22Rv1 (cell line): ENCODE data around the gene DGKG.

Source experiments
- ZFX ChIP-seq: fragments of 450-650 bp; IDR thresholded peaks from 2 replicates; pipeline ENCODE4 v1.6.1; 2017; ENCODE audit warnings: antibody characterized with exemption, borderline replicate concordance
- TF ChIP-seq, protein P1 (sequence below): fragments of 450-650 bp; IDR thresholded peaks from 2 replicates; pipeline ENCODE4 v1.5.1; 2017; ENCODE audit warnings: mild to moderate bottlenecking

DNA sequence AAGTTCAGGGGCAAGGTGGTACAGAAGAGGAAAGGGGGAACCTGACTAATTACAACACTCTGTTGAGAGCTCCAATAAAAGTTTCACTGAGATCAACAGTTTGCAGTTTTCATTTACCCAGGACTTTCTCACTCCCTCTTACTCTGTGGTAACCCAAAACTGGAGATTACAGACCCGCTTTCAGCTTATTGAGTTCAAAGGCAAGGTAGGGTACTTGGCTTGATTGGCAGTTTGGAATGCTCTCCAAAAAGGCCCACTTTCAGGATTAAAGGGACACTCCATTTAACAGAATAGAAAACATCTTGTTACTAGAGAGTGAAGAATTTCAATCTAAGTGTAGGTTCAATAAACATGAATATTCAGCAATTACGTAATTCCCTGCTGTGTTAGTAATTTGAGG lies 135.6 kb downstream of the DGKG start:
- TF ChIP-seq, protein P1, sequence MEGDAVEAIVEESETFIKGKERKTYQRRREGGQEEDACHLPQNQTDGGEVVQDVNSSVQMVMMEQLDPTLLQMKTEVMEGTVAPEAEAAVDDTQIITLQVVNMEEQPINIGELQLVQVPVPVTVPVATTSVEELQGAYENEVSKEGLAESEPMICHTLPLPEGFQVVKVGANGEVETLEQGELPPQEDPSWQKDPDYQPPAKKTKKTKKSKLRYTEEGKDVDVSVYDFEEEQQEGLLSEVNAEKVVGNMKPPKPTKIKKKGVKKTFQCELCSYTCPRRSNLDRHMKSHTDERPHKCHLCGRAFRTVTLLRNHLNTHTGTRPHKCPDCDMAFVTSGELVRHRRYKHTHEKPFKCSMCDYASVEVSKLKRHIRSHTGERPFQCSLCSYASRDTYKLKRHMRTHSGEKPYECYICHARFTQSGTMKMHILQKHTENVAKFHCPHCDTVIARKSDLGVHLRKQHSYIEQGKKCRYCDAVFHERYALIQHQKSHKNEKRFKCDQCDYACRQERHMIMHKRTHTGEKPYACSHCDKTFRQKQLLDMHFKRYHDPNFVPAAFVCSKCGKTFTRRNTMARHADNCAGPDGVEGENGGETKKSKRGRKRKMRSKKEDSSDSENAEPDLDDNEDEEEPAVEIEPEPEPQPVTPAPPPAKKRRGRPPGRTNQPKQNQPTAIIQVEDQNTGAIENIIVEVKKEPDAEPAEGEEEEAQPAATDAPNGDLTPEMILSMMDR = no peak
- TF ChIP-seq ZFX = no peak
